Motor neuron (in vitro differentiated cells): Measurements from ENCODE around the gene MOCOS. TPM values are rescaled to one million over a fixed set of nuclear protein-coding genes. Genes with fewer than 3 reads are reported as not detected.
"Not testable (repeated sequence)": the region's sequence is repeated elsewhere in the genome, so short reads cannot be mapped to it uniquely, and the experiment has no call there.

Experiments
- ATAC-seq, 8 experiments: fragments of 200-7000 bp; cut with Tn5 transposase; replicated peaks in 6 of 8; 2 replicates each; pipeline ENCODE4 v1.8.0; 2021; ENCODE audit warnings: mild to moderate bottlenecking in 8 of 8, moderate library complexity in 8 of 8
- H3K27ac ChIP-seq, 2 donors: fragments of 250-450 bp; sonication (Bioruptor Pico); 2 replicates each; pipeline ENCODE4 v1.9.0; 2021; ENCODE audit warnings: antibody characterized with exemption in 2 of 2, mild to moderate bottlenecking in 2 of 2, moderate library complexity in 1 of 2
- H3K4me1 ChIP-seq, 2 donors: fragments of 250-450 bp; sonication (Bioruptor Pico); replicated peaks in 1 of 2; 2 replicates each; pipeline ENCODE4 v1.6.1; 2021; ENCODE audit warnings: antibody characterized with exemption in 2 of 2, mild to moderate bottlenecking in 2 of 2, moderate library complexity in 1 of 2
- H3K4me3 ChIP-seq, 5 donors: fragments of 250-450 bp; sonication (Bioruptor Pico); 2 replicates each; pipeline ENCODE4 v1.9.0; 2021; ENCODE audit warnings: antibody characterized with exemption in 5 of 5, mild to moderate bottlenecking in 5 of 5, moderate library complexity in 4 of 5
- WGBS, 10 experiments: fragments of 450-650 bp; shearing (Covaris generic); methylation state at CpG; one replicate each; pipeline ENCODE4 v1.0.0; 2022; 5-methylcytosine and 5-hydroxymethylcytosine counted together
- in situ Hi-C, 9 experiments: fragments of 400-800 bp; cut with MboI; loops; one replicate each; pipeline ENCODE4 v1.15.0; 2021; ENCODE audit warnings: low sequenced_read_pairs in 9 of 9, low pct_unique_long_range_greater_than_20kb in 2 of 9; ENCODE audit not compliant: unreplicated experiment in 9 of 9
- total RNA-seq, 8 experiments: library from RNA; unstranded; fragments of 300-600 nt; gene quantifications; 2 replicates each; pipeline versions ENCODE4 v1.2.3 to v1.2.4, GENCODE V29; 2022

The MOCOS gene
- total RNA-seq, 8 experiments from 2014 or later: 0.43 to 15.1 (median 1.3) TPM

GRCh38 chr18:36196238-36196995 is 9.1 kb downstream of the MOCOS start:
- no peak overlapping the region for H3K4me3 ChIP-seq
- H3K4me1 ChIP-seq: no peaks in the 10 kb centered on the region
- in situ Hi-C loops: no loop called here
- no peak for ATAC-seq
- WGBS, 10 experiments: 20 to 100% (median 94%) methylated on average over 1 to 5 of the region's 6 CpGs
- H3K27ac ChIP-seq: no peak overlapping the region

- in situ Hi-C loops: no loop called here
- no peak overlapping the region for H3K4me3 ChIP-seq
- peak in 3 of 8 experiments; percentile 59 to 72 (median 60) for ATAC-seq
- H3K27ac ChIP-seq: no peak overlapping the region
- no peaks in the 10 kb centered on the region for H3K4me1 ChIP-seq
Observed at GRCh38 chr18:36197511-36198166, 10.3 kb downstream of the MOCOS start.

GRCh38 chr18:36199691-36200295 is 12.5 kb downstream of the MOCOS start:
- WGBS, 10 experiments: 20 to 100% (median 93%) methylated on average over 1 to 7 of the region's 22 CpGs; no CpG with 5 or more reads in 3 of the 10 experiments
- H3K4me3 ChIP-seq: no peak overlapping the region
- in situ Hi-C loops: no loop called here
- no peak for ATAC-seq
- H3K27ac ChIP-seq: no peak overlapping the region
- no peaks in the 10 kb centered on the region for H3K4me1 ChIP-seq

GRCh38 chr18:36200354-36200771 is 13.1 kb downstream of the MOCOS start:
- ATAC-seq: no peak
- Histone ChIP-seq H3K4me3 (no peak overlapping the region), H3K4me1 (no peaks in the 10 kb centered on the region), H3K27ac (no peak overlapping the region)
- in situ Hi-C loops: no loop called here

GRCh38 chr18:36201765-36202164 is 14.5 kb downstream of the MOCOS start:
- no peak overlapping the region for H3K4me3 ChIP-seq
- no peaks in the 10 kb centered on the region for H3K4me1 ChIP-seq
- WGBS, 10 experiments: 84 to 100% (median 100%) methylated on average over 1 to 2 of the region's 2 CpGs; no CpG with 5 or more reads in 1 of the 10 experiments
- ATAC-seq: no peak
- no peak overlapping the region for H3K27ac ChIP-seq
- in situ Hi-C loops: no loop called here

GRCh38 chr18:36203360-36203895 is 16.1 kb downstream of the MOCOS start:
- ATAC-seq: no peak
- H3K4me3 ChIP-seq: no peak overlapping the region
- H3K4me1 ChIP-seq: no peaks in the 10 kb centered on the region
- 40 to 93% (median 77%) methylated on average over 1 to 7 of the region's 7 CpGs; no CpG with 5 or more reads in 2 of the 10 experiments for WGBS, 10 experiments
- in situ Hi-C loops: no loop called here
- H3K27ac ChIP-seq: no peak overlapping the region

- in situ Hi-C loops: no loop called here
- WGBS, 10 experiments: 73 to 100% (median 91%) methylated on average over 1 to 4 of the region's 4 CpGs; no CpG with 5 or more reads in 2 of the 10 experiments
Observed at GRCh38 chr18:36205166-36205565, 17.9 kb downstream of the MOCOS start.

GRCh38 chr18:36207303-36207702 is 20.0 kb downstream of the MOCOS start:
- in situ Hi-C loops: no loop called here
- peak in 2 of 8 experiments; percentile 87 for ATAC-seq

More at GRCh38 chr18:36205166-36205565, 17.9 kb downstream of the MOCOS start:
- no peak overlapping the region for H3K4me3 ChIP-seq
- H3K27ac ChIP-seq: no peak overlapping the region
- H3K4me1 ChIP-seq: no peaks in the 10 kb centered on the region
- ATAC-seq: no peak

GRCh38 chr18:36207969-36208368 is 20.7 kb downstream of the MOCOS start:
- WGBS, 10 experiments: 87 to 100% (median 100%) methylated on average over 1 to 2 of the region's 2 CpGs; no CpG with 5 or more reads in 3 of the 10 experiments
- H3K4me1 ChIP-seq, ATAC-seq, in situ Hi-C loops, H3K4me3 ChIP-seq, H3K27ac ChIP-seq: not testable (repeated sequence)

More at GRCh38 chr18:36207303-36207702, 20.0 kb downstream of the MOCOS start:
- 21 to 100% (median 82%) methylated on average over 1 of the region's 1 CpG; no CpG with 5 or more reads in 1 of the 10 experiments for WGBS, 10 experiments
- no peaks in the 10 kb centered on the region for H3K4me1 ChIP-seq
- H3K27ac ChIP-seq: no peak overlapping the region
- H3K4me3 ChIP-seq: no peak overlapping the region

GRCh38 chr18:36211612-36212065 is 24.3 kb downstream of the MOCOS start:
- H3K4me3 ChIP-seq: no peak overlapping the region
- ATAC-seq: no peak
- H3K4me1 ChIP-seq: no peaks in the 10 kb centered on the region
- in situ Hi-C loops: no loop called here
- WGBS, 10 experiments: 20 to 100% (median 81%) methylated on average over 1 to 4 of the region's 6 CpGs; no CpG with 5 or more reads in 6 of the 10 experiments
- no peak overlapping the region for H3K27ac ChIP-seq

GRCh38 chr18:36212301-36213171 is 25.2 kb downstream of the MOCOS start:
- 48 to 92% (median 77%) methylated on average over 1 to 9 of the region's 13 CpGs; no CpG with 5 or more reads in 2 of the 10 experiments for WGBS, 10 experiments
- H3K4me3 ChIP-seq: no peak overlapping the region
- H3K27ac ChIP-seq: no peak overlapping the region
- H3K4me1 ChIP-seq: no peaks in the 10 kb centered on the region
- in situ Hi-C loops: no loop called here
- peak in 3 of 8 experiments; percentile 79 to 82 (median 82) for ATAC-seq

- ATAC-seq: no peak
- 79 to 100% (median 86%) methylated on average over 1 to 7 of the region's 8 CpGs; no CpG with 5 or more reads in 5 of the 10 experiments for WGBS, 10 experiments
- in situ Hi-C loops: no loop called here
- H3K4me3 ChIP-seq: no peak overlapping the region
- no peaks in the 10 kb centered on the region for H3K4me1 ChIP-seq
- H3K27ac ChIP-seq: no peak overlapping the region
Observed at GRCh38 chr18:36214811-36215210, 27.5 kb downstream of the MOCOS start.
